Amygdala (tissue), 56 donors: ENCODE measurements around the gene USP9X.
A peak's percentile ranks its signal among the peaks of the same experiment; 100 is the strongest.
"Not testable (repeated sequence)": the region's sequence is repeated elsewhere in the genome, so short reads cannot be mapped to it uniquely, and the experiment has no call there.

Source experiments
- DNase-seq, 56 donors: peaks; one replicate each; lab custom pipeline; 2025; lab: John Stamatoyannopoulos, UW

USP9X gene

DNA sequence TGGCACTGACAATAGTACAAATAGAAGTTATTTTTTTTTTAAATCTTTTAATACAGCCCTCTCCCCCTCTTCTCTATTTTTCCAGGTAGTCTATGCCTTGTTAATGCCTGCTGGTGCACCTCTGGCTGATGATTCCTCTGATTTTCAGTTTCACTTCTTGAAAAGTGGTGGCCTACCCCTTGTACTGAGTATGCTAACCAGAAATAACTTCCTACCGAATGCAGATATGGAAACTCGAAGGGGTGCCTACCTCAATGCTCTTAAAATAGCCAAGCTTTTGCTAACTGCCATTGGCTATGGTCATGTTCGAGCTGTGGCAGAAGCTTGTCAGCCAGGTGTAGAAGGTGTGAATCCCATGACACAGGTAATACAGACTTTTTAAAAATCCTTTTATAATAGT lies 99.1 kb downstream of the USP9X start:
- DNase-seq: no peak

DNA sequence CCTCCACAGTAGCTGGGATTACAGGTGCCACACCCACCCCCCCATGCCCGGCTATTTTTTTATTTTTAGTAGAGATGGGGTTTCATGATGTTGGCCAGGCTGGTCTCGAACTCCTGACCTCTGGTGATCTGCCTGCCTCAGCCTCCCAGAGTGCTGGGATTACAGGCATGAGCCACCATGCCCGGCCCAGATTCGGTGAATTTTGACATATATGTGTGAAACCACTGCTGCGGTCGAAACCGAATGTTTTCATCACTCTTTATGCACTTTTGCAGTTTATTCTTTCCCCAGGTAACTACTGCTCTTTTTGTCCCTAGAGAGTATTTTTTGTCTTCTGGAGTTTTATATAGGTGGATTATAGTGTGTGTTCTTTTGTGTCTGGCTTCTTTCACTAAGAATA lies 101.7 kb downstream of the USP9X start:
- not testable (repeated sequence) for DNase-seq

DNA sequence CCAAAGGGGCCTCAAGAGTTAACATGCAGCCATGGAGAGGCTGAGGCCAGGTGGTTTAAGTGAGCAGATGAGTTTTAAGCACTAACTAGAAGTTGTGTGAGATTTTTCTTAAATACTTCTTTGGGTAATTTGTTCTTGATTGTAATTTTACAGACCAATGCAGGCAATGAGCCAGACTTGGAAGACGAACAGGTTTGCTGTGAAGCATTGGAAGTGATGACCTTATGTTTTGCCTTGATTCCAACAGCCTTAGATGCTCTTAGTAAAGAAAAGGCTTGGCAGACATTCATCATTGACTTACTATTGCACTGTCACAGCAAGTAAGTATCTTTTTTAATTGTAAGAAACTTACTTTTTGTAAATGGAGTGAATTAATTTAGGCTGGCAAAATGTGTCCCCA lies 103.9 kb downstream of the USP9X start:
- DNase-seq: no peak

DNA sequence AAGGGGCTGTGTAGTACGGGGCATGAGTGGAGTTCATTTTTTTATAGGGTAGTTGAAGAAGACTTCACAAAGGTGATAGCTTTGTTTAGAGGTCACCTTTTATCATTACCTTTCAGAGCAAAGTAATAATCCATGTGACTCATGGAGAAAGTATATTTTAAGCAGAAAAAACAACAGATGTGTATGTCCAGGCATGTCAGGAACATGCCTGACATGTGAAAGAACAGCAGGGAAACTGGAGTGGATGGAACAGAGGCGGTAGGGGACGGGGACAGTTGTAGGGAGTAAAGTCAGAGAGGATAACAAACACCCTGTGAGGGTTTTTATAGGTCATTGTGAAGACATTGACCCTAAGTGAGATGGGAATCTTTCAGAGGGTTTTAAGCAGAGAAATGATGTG lies 107.6 kb downstream of the USP9X start:
- no peak for DNase-seq

DNA sequence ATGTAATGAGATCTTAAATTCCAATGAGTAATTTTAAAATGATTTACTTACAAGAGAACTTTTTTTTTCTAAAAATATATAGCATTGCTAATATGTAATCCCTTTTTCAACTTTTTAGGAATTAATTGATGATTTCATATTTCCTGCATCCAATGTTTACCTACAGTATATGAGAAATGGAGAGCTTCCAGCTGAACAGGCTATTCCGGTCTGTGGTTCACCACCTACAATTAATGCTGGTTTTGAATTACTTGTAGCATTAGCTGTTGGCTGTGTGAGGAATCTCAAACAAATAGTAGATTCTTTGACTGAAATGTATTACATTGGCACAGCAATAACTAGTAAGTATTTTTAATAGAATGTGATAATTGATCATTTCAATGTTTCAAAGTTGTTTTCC lies 113.2 kb downstream of the USP9X start:
- no peak for DNase-seq

DNA sequence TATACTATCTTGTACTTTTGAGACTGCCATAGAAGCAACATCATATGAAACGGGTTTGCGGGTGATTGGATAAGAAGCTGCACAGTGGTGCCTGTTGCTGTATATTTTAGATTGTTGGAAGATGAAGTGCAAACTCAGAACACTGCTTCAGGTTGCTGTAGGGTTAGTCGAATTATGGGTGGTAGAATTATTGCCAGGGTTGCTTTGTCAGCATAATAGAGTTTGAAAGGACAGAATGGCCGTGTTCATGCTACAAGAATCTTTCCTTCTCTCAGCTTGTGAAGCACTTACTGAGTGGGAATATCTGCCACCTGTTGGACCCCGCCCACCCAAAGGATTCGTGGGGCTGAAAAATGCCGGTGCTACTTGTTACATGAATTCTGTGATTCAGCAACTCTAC lies 115.5 kb downstream of the USP9X start:
- DNase-seq: no peak

DNA sequence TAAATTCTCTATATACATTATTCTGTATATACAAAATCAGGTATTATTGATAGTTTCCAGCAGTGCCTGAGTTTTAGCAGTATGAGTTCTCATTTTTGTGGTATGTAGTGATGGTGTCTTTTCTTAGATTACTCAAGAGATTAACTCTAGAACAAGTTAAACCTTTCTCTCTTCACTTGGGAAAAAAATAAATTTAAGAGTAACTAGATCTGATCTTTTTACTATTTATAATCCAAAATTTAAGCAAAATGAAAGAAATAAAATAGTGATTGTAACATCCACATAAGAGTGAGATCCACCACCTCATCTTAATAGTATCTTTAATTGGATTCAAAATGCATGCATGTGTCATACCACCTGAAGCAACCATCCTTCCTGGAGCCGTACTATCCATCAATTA lies 124.6 kb downstream of the USP9X start:
- DNase-seq: no peak

DNA sequence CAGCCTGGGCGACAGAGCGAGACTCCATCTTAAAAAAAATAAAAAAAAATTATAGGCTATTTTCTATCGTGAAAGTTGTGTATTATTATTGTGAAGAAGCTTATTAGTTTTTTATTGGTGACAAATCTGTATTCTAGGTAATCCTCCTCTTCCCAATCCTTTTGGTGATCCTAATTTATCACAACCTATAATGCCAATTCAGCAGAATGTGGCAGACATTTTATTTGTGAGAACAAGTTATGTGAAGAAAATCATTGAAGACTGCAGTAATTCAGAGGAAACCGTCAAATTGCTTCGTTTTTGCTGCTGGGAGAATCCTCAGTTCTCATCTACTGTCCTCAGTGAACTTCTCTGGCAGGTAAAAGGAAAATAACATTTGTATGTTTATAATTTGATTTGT lies 139.4 kb downstream of the USP9X start:
- DNase-seq: no peak

DNA sequence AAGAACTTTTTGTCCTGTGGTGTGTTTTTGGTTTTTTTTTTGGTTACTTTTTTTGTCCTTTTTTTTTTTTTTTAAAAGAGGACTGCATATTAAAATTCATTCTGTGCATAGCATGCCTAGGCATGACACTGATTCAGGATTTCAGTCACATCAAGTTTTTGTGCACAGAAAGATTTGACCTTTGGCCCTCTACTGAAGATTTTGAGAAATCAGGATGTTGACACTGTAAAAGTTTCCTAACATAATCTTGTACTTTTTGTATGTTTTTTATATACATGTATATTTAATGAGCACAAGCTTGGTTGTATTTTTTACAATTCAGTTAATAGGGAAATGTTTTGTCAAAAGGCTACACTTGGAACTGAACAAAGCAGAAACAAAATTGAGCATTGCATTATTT lies 148.7 kb downstream of the USP9X start:
- DNase-seq: no peak

DNA sequence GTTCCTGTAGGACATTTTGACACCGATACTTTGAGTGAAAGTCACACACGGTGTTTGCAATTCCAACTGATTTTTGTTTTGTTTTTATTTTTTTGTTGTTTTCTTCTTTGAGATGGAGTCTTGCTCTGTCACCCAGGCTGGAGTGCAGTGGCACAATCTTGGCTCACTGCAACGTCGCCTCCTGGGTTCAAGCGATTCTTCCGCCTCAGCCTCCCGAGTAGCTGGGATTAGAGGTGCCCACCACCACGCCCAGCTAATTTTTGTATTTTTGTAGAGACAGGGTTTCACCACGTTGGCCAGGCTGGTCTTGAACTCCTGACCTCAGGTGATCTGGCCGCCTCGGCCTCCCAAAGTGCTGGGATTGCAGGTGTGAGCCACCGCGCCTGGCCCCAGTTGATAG lies 149.2 kb downstream of the USP9X start:
- not testable (repeated sequence) for DNase-seq

DNA sequence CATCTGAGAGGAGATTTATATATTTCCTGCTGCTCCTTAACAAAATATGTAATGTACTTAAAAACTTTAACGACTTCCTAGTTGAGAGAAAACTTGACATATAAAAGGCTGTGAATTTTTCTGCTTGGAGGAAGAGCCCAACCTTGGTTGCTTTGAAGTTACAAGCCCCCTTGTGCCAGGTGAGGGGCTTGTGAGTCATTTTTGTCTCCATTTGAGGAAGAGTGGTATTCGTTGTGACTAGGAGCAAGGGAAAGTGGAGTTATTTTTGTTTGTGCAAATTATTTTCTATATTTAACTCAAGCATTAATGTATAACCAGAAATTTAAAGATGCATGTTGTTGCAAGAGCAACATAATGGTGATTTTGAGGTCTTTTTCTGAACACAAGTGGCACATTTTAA lies 149.7 kb downstream of the USP9X start:
- no peak for DNase-seq

DNA sequence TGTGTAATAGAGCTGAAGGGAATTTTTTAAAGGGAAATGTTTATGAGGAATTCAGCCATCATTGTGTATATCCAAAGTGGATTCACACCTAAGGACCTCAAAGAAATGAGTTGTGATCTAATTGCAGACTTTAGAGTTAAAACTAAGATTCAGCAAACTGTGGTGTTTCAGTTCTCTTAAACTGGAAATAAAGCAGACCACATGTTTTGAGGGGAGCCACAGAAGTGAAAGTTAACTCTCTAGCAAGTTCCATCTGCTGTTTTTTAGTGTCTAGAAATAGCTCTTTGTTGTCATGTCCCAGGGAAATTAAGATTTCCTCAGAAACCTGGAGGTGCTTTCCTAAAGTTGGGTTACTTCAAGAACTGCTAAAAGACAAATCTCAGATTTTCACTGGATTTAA lies 151.4 kb downstream of the USP9X start:
- DNase-seq: no peak

DNA sequence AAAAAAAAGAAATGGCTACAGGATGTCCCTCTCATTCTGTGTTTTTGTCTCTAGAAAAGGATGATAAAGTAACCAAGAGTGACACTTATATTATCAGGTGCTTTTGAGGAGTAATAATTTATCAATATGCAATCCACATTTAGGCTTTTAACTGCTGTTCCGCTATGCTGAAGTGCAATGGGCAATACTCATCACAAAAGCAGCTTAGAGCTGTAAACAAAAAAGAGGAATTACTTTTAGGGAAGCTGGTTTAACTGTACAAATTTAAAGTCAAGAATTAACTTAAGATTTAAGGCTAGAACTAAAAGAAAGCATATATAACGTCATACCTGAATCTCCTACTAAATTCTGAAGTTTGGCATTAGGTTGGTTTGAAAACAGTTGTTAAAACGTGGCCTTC lies 155.3 kb downstream of the USP9X start:
- no peak for DNase-seq

DNA sequence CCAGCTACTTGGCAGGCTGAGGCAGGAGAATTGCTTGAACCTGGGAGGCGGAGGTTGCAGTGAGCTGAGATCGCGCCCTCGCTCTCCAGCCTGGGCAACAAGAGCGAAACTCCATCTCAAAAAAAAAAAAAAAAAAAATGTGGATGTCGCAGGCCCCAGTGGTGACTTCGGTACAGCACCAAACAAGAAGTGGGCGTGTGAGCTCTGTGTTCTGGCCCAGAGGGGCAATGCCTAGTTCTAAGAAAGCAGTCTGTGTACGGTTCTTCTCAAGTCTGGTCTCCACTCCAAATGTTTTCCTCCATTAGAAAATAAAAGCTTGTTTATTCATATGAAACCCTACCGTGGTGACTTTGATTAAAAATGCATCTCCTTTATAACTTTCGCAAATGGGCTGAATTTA lies 156.7 kb downstream of the USP9X start:
- no peak for DNase-seq

DNA sequence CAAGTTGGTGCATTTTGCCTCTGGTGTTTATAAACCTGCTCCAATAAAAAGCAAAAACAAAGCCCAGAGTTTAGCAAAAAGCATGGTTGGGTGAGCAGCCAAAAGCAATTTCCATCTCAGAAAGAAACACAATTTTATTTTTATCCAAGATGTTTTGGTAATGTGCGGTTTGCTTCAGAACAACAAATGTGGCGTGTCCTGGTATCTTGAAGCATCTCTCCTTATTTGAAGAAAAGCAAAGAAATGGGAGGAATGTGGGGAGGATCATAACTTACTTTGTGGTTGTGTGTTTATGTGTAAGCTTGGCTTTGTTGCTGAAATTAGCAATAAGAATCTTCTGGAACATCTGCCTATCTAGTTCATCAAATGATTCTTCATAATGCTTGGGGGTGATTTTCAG lies 160.4 kb downstream of the USP9X start:
- no peak for DNase-seq

DNA sequence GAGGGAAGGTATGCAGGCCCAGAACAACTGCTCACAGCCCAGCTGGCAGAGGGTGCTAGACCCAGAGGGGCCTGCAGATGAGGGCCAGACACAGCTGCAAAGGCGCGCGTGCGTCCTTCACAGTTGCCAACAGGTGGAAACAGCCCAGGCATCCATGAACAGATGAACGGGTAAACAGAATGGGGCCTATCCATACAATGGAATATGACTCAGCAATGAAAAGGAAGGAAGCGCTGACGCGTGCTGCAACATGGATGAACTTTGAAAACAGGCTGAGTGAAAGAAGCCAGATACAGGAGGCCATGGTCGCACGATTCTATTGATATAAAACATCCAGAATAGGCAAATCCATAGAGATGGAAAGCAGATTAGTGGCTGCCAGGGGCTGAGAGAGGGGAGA lies 165.6 kb downstream of the USP9X start:
- DNase-seq: no peak

DNA sequence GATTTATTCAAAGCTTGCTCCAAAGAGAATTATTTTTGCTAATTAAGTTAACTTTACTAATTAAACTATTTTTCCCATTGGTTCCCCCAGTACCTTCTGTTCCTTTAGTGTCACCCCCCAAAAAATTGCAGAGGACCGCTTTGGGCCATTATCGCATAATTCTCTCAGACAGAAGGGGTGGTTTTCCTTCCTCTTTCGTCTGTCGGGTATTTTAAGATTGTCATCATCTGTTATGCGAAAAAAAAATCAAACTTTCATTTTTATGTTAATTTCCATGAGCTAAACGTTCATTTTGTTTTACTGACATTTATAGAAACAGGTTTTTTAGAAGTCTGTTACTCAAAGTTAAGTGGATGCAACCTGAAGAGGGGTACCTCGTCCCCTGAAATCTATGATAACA lies 172.6 kb downstream of the USP9X start:
- no peak for DNase-seq

DNA sequence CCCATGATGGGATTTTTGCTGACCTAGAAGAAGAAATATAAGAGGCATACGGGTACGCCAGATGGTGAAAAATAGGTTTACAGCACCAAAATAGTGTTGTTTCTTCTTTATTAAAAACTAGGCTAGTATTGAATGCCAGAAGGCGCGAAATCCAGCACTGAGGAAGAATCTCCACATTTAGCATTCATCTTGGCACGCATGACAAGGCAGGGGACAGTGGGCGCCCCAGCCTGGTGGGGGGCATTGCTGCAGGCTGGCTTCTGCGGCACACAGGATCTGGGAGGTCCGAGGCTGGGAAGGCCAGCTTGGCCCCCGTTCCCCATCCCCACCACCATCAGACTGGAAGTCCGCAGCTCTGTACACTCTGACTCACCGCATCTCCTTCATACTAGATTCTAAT lies 173.0 kb downstream of the USP9X start:
- no peak for DNase-seq

DNA sequence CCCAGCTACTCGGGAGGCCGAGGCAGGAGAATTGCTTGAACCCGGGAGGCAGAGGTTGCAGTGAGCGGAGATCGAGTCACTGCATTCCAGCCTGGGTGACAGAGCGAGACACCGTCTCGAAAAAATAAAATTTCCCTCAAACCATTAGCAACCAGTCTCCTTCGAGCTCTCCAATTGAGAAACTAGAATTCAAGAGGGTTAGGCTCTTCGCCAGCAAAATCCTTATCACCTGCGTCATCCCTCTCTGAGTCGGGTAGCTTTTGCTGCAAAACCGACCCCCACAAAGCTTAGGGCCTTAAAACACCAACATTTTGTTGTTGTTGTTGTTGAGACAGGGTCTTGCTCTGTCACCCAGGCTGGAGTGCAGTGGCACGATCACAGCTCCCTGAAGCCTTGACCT lies 173.6 kb downstream of the USP9X start:
- DNase-seq: no peak

DNA sequence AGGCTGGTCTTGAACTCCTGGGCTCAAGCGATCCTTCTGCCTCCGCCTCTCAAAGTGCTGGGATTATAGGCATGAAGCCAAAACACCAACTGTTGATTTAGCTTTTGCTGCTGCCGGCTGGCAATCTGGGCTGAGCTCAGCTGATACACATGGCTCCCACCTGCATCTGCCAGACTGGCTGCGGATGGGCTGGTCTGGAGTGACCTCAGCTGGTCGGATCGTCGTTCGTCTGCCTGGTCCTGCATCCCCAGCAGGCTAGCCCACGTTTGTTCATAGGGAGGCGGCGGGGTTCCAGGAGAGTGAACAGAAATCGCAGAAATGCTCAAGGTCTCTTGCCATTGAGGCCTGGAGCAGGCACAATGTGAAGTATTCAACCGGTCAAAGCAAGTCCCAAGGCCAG lies 174.3 kb downstream of the USP9X start:
- DNase-seq: peak in 1 of 56 donors; percentile 1

DNA sequence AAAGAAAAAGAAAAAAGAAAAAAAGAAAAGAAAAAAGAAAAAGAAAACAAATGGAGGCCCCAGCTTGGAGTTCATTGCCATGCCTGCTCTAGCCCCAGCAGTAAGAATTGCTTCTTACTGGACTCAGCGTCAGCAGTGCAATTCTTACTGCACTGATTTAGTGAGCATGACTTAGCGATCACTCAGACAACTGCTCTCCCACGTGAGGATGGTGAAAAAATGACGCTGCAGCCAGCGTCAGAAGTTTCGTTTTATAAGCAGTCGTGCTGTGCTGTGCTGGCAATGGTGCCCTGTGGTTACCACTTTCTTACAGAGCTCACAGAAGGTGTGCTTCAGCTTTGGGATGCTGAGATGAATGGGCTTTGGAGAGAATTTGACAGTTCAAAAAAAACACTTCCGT lies 180.4 kb downstream of the USP9X start:
- DNase-seq: peak in 9 of 56 donors; percentile 1 to 25 (median 3)

DNA sequence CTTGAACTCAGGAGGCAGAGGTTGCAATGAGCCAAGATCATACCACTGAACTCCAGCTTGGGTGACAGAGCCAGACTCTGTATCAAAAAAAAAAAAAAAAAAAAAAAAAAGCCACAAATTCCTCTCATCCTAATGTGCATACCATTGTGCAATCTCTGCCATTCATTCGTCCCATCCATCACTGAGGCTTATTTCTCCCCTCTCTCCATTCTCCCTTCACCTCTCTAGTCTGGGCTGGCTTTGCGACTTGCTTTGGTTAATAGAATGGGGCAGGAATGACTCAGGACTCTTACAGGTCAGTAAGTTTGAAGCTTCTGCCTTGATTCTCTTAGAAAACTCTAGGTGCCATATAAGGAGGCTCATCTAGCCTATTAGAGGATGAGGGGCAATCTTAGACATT lies 188.4 kb downstream of the USP9X start:
- no peak for DNase-seq

DNA sequence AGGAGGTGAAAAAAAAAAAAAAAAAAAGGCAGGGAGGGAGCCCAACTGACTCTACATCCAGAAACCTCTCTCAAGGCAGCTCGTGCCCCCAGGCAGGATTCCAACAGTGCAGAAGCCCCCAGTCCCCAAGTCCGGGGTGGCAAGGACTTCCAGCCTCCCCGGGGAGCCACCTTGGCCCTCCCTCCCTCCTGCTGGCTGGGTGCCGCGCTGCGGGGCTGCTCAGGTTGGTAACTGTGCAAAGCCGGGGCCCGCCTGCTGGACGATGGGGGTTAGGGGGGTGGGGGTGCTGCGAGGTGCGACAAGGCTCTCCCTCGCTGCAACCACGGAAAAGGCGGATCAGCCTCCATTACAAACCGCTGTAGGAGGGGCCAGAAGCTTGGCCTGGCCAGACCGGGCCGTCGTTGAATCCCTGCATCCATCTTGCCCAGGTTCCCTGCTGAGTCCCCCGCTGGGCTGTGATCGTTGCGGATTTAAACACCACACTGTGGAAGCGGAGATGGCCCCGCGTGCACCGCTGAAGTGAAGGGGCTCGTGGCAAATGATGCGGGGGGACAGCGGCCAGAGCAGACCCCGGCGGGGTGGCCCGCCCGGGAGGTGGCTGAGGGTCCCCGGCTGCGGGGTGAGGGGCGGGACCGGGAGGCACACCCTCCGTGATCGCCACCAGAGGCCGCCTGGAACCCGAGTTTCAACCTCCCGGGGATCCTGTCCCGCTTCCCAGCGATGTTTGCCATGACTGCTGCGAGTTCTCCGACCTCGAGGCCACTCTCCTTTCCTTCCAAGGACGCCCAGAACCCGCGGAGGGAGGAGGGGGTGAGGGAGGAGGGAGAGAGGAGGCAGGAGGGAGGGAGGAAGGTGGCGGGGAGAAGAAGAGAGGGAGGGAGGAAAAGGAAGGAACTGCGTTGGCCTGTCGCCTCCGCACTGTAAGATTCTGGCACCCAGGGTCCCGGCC lies 190.7 kb downstream of the USP9X start:
- DNase-seq: peak in 54 of 56 donors; percentile 1 to 66 (median 27)
